RWPE1 (cell line): ENCODE results near the gene DCDC1.

Experiments used
- CTCF ChIA-PET: fragments of 350-600 bp; sonication (Branson Sonifier 250); formaldehyde crosslinking; extraction: SDS; loops from one replicate; lab custom pipeline; 2021; lab: Yijun Ruan, JAX
- POLR2A ChIA-PET: fragments of 400-600 bp; formaldehyde crosslinking; extraction: SDS; loops from one replicate; lab custom pipeline; 2020; ENCODE audit warnings: antibody characterized with exemption; ENCODE audit not compliant: low non-redundant PET; lab: Yijun Ruan, JAX
- DNase-seq: peaks from one replicate; pipeline ENCODE4 v3.0.0; 2012; ENCODE audit warnings: low spot score
- H3K27ac ChIP-seq: fragments of 450-650 bp; 2 replicates; pipeline ENCODE4 v1.5.1; 2017
- TF ChIP-seq, protein P1 (sequence below): fragments of 450-650 bp; conservative IDR thresholded peaks from 2 replicates; pipeline ENCODE4 v1.5.1; 2017; ENCODE audit warnings: low read depth, mild to moderate bottlenecking

The DCDC1 gene

DNA sequence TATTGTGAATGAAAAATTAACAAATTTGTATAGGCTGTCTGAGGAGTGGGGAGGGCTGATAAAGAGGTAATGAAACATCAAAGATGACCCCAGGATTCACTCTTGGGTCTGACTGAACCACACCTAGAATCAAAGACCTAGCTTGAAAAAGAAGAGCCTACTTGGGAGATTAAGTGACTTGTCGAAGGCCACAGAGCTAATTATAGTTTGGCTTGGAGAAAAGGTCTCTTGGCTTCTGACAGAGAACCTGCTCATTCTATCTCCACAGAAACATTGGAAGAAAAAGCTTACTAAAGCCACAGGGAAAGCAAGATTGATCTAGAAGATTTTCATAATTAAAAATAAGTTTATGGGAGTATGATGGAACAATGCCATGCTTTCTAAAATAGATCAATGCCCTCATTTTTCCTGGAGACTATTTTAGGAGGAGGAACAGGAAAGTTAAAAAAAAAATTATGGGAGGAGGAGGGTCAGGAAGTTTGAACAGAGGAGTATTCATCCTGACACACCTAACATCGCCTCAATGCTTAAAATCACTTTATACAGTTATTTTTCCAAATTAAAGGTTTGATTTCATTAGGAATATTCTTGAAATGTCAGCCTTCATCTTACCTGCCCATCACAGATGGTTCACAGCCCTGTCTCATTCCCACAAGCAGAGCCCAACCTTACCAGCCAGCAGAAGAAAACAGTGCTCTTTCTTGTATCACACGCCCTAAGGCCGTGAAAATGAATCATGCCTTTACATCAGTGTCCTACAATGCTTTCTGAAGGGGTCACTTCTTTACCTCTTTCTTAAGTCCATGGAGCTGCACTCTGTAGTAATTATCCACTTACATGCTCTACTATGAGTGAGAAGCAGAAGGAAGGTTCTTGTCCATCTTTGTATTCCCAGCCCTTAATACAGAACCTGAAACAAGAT is 552.3 kb downstream of the DCDC1 start:
- TF ChIP-seq, protein P1, sequence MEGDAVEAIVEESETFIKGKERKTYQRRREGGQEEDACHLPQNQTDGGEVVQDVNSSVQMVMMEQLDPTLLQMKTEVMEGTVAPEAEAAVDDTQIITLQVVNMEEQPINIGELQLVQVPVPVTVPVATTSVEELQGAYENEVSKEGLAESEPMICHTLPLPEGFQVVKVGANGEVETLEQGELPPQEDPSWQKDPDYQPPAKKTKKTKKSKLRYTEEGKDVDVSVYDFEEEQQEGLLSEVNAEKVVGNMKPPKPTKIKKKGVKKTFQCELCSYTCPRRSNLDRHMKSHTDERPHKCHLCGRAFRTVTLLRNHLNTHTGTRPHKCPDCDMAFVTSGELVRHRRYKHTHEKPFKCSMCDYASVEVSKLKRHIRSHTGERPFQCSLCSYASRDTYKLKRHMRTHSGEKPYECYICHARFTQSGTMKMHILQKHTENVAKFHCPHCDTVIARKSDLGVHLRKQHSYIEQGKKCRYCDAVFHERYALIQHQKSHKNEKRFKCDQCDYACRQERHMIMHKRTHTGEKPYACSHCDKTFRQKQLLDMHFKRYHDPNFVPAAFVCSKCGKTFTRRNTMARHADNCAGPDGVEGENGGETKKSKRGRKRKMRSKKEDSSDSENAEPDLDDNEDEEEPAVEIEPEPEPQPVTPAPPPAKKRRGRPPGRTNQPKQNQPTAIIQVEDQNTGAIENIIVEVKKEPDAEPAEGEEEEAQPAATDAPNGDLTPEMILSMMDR: no peak
- H3K27ac ChIP-seq: no peak overlapping the region
- POLR2A ChIA-PET: no interaction called here
- DNase-seq: no peak
- CTCF ChIA-PET: interaction anchor here (0.7 kb wide), 1 partner anchor 1392 kb away, joined by 3 read pairs; no protein-coding TSS in a partner anchor

DNA sequence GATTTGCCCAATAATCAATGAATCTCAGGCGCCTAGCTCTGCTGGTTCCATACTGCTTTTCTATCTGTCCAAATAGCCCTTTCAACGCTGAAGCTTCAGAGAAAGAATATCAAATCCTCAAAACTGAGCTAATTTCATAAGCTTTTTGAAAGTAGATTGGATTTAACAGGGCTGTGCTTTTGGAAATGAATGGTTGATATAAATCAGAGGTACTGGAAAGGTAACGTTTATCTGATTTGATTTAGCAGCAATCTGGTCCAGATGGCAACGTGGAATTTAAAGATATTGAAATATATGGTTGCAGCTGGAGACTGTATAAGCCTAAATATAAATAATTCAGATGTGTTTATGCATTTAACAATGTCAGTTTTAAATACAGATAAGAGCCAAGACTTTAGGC is 553.9 kb downstream of the DCDC1 start:
- no peak overlapping the region for H3K27ac ChIP-seq
- TF ChIP-seq, protein P1: no peak
- POLR2A ChIA-PET: no interaction called here
- CTCF ChIA-PET: no interaction called here
- DNase-seq: no peak

DNA sequence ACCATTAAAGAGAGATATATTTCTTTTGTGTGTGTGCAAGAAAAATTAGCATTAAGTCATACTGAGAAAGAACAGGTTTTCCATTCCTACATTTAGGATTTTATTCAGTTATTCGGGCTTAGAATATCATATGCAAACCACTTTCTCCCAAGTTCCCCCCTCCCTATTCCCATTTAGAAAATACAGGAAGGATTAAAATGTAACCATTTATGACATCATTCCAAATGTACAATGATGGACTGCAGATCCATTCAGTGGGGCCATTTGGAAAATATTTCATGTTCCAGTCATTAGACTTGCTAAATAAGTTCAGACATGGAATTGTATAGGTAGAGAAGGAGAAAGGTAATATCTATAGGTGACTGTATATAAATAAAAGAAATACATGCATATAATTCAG is 554.8 kb downstream of the DCDC1 start:
- TF ChIP-seq, protein P1: no peak
- no peak overlapping the region for H3K27ac ChIP-seq
- CTCF ChIA-PET: no interaction called here
- POLR2A ChIA-PET: no interaction called here
- DNase-seq: no peak
